Effector memory CD8-positive, alpha-beta T cell (primary cell): ENCODE data around the gene CHST15.

Experiments used
- ATAC-seq: fragments of 150-1000 bp; cut with Tn5 transposase; replicated peaks from 2 replicates; pipeline ENCODE4 v1.10.0; 2021; ENCODE audit warnings: mild to moderate bottlenecking, moderate library complexity
- DNase-seq, 3 experiments: peaks; one replicate each; pipeline ENCODE4 v3.0.0; 2021
- H3K27ac Mint-ChIP-seq, 2 donors: one replicate each; pipeline ENCODE4 v1.8.0; 2022; ENCODE audit warnings: mild to moderate bottlenecking in 2 of 2, mixed read lengths in 2 of 2, moderate library complexity in 2 of 2
- H3K27me3 Mint-ChIP-seq, 2 donors: one replicate each; pipeline ENCODE4 v1.8.0; 2022; ENCODE audit warnings: mixed read lengths in 2 of 2
- H3K36me3 Mint-ChIP-seq: one replicate; pipeline ENCODE4 v1.8.0; 2022; ENCODE audit warnings: mild to moderate bottlenecking, moderate library complexity, mixed read lengths; ENCODE audit not compliant: insufficient read depth
- H3K4me1 Mint-ChIP-seq, 2 donors: one replicate each; pipeline ENCODE4 v1.8.0; 2022; ENCODE audit warnings: low read depth in 2 of 2, mixed read lengths in 2 of 2
- H3K4me3 Mint-ChIP-seq, 2 donors: one replicate each; pipeline ENCODE4 v1.8.0; 2022; ENCODE audit warnings: mild to moderate bottlenecking in 2 of 2, mixed read lengths in 2 of 2, moderate library complexity in 2 of 2
- H3K9me3 Mint-ChIP-seq, 2 donors: one replicate each; pipeline ENCODE4 v1.8.0; 2022; ENCODE audit warnings: mixed read lengths in 2 of 2

The CHST15 gene

GRCh38 chr10:124117833-124118232, 24.4 kb upstream of the CHST15 start:
- Mint-ChIP-seq H3K4me3 (no peak overlapping the region), H3K9me3 (no peaks in the 10 kb centered on the region), H3K36me3 (no peaks in the 10 kb centered on the region), H3K27me3 (peaks cover 7 to 8% of the 10 kb centered on the region in 2 donors), H3K27ac (no peak overlapping the region), H3K4me1 (no peaks in the 10 kb centered on the region)
- ATAC-seq (no peak), DNase-seq (no peak)

GRCh38 chr10:124117511-124117785, 24.1 kb upstream of the CHST15 start:
- Mint-ChIP-seq H3K36me3 (no peaks in the 10 kb centered on the region), H3K4me1 (no peaks in the 10 kb centered on the region), H3K27me3 (peaks cover 10 to 11% of the 10 kb centered on the region in 2 donors), H3K27ac (no peak overlapping the region), H3K4me3 (no peak overlapping the region), H3K9me3 (no peaks in the 10 kb centered on the region)
- ATAC-seq: no peak
- no peak for DNase-seq

- no peaks in the 10 kb centered on the region for H3K9me3 Mint-ChIP-seq
- ATAC-seq (no peak), DNase-seq (no peak)
- peaks cover 15 to 16% of the 10 kb centered on the region in 2 donors for H3K27me3 Mint-ChIP-seq
- H3K27ac Mint-ChIP-seq: no peak overlapping the region
- H3K4me3 Mint-ChIP-seq: no peak overlapping the region
- H3K36me3 Mint-ChIP-seq: no peaks in the 10 kb centered on the region
- H3K4me1 Mint-ChIP-seq: no peaks in the 10 kb centered on the region
Measured at GRCh38 chr10:124116771-124117510, 23.5 kb upstream of the CHST15 start.

- no peak for DNase-seq
- H3K4me3 Mint-ChIP-seq: no peak overlapping the region
- H3K9me3 Mint-ChIP-seq: no peaks in the 10 kb centered on the region
- H3K27me3 Mint-ChIP-seq: peaks cover 21 to 37% of the 10 kb centered on the region in 2 donors
- no peak for ATAC-seq
- H3K4me1 Mint-ChIP-seq: no peaks in the 10 kb centered on the region
- no peak overlapping the region for H3K27ac Mint-ChIP-seq
- no peaks in the 10 kb centered on the region for H3K36me3 Mint-ChIP-seq
Measured at GRCh38 chr10:124114696-124115095, 21.3 kb upstream of the CHST15 start.

- DNase-seq: no peak
- Mint-ChIP-seq H3K9me3 (no peaks in the 10 kb centered on the region), H3K27ac (no peak overlapping the region), H3K4me1 (no peaks in the 10 kb centered on the region), H3K36me3 (no peaks in the 10 kb centered on the region), H3K27me3 (peaks cover 21 to 43% of the 10 kb centered on the region in 2 donors), H3K4me3 (no peak overlapping the region)
- no peak for ATAC-seq
Measured at GRCh38 chr10:124112891-124113580, 19.6 kb upstream of the CHST15 start.

GRCh38 chr10:124110882-124111281, 17.5 kb upstream of the CHST15 start:
- no peak overlapping the region for H3K4me3 Mint-ChIP-seq
- DNase-seq (no peak), ATAC-seq (no peak)
- H3K4me1 Mint-ChIP-seq: no peaks in the 10 kb centered on the region
- no peaks in the 10 kb centered on the region for H3K36me3 Mint-ChIP-seq
- no peak overlapping the region for H3K27ac Mint-ChIP-seq
- H3K9me3 Mint-ChIP-seq: no peaks in the 10 kb centered on the region
- peaks cover 21 to 64% of the 10 kb centered on the region in 2 donors for H3K27me3 Mint-ChIP-seq

- H3K27me3 Mint-ChIP-seq: peaks cover 19 to 55% of the 10 kb centered on the region in 2 donors
- ATAC-seq: no peak
Measured at GRCh38 chr10:124109261-124109660, 15.9 kb upstream of the CHST15 start.

GRCh38 chr10:124107072-124107471, 13.7 kb upstream of the CHST15 start:
- H3K27ac Mint-ChIP-seq: no peak overlapping the region
- DNase-seq (no peak), ATAC-seq (no peak)
- no peak overlapping the region for H3K4me3 Mint-ChIP-seq
- no peaks in the 10 kb centered on the region for H3K9me3 Mint-ChIP-seq
- H3K36me3 Mint-ChIP-seq: no peaks in the 10 kb centered on the region
- H3K4me1 Mint-ChIP-seq: no peaks in the 10 kb centered on the region
- H3K27me3 Mint-ChIP-seq: peaks cover 14 to 59% of the 10 kb centered on the region in 2 donors

More at GRCh38 chr10:124109261-124109660, 15.9 kb upstream of the CHST15 start:
- Mint-ChIP-seq H3K9me3 (no peaks in the 10 kb centered on the region), H3K36me3 (no peaks in the 10 kb centered on the region), H3K4me3 (no peak overlapping the region), H3K27ac (no peak overlapping the region), H3K4me1 (no peaks in the 10 kb centered on the region)
- DNase-seq: no peak

GRCh38 chr10:124106241-124106879, 13.0 kb upstream of the CHST15 start:
- DNase-seq (no peak), ATAC-seq (no peak)
- peaks cover 12 to 54% of the 10 kb centered on the region in 2 donors for H3K27me3 Mint-ChIP-seq
- H3K4me1 Mint-ChIP-seq: no peaks in the 10 kb centered on the region
- no peaks in the 10 kb centered on the region for H3K36me3 Mint-ChIP-seq
- H3K9me3 Mint-ChIP-seq: no peaks in the 10 kb centered on the region
- no peak overlapping the region for H3K4me3 Mint-ChIP-seq
- H3K27ac Mint-ChIP-seq: no peak overlapping the region

- DNase-seq: no peak
- no peaks in the 10 kb centered on the region for H3K9me3 Mint-ChIP-seq
- H3K27me3 Mint-ChIP-seq: peaks cover 7 to 54% of the 10 kb centered on the region in 2 donors
- no peak overlapping the region for H3K27ac Mint-ChIP-seq
- no peak overlapping the region for H3K4me3 Mint-ChIP-seq
- H3K36me3 Mint-ChIP-seq: no peaks in the 10 kb centered on the region
- H3K4me1 Mint-ChIP-seq: no peaks in the 10 kb centered on the region
- no peak for ATAC-seq
Measured at GRCh38 chr10:124105594-124105993, 12.2 kb upstream of the CHST15 start.

GRCh38 chr10:124105045-124105444, 11.6 kb upstream of the CHST15 start:
- ATAC-seq: no peak
- no peaks in the 10 kb centered on the region for H3K4me1 Mint-ChIP-seq
- H3K9me3 Mint-ChIP-seq: no peaks in the 10 kb centered on the region
- H3K27ac Mint-ChIP-seq: no peak overlapping the region
- H3K36me3 Mint-ChIP-seq: no peaks in the 10 kb centered on the region
- peaks cover 7 to 52% of the 10 kb centered on the region in 2 donors for H3K27me3 Mint-ChIP-seq
- DNase-seq: no peak
- no peak overlapping the region for H3K4me3 Mint-ChIP-seq

GRCh38 chr10:124104011-124104627, 10.7 kb upstream of the CHST15 start:
- peaks cover 7 to 56% of the 10 kb centered on the region in 2 donors for H3K27me3 Mint-ChIP-seq
- ATAC-seq: no peak

GRCh38 chr10:124101351-124101750, 8.0 kb upstream of the CHST15 start:
- Mint-ChIP-seq H3K27me3 (peaks cover 7 to 50% of the 10 kb centered on the region in 2 donors), H3K36me3 (no peaks in the 10 kb centered on the region), H3K27ac (no peak overlapping the region), H3K9me3 (no peaks in the 10 kb centered on the region), H3K4me1 (no peaks in the 10 kb centered on the region), H3K4me3 (no peak overlapping the region)
- no peak for ATAC-seq
- DNase-seq: no peak

More at GRCh38 chr10:124104011-124104627, 10.7 kb upstream of the CHST15 start:
- no peaks in the 10 kb centered on the region for H3K9me3 Mint-ChIP-seq
- DNase-seq: no peak
- no peak overlapping the region for H3K4me3 Mint-ChIP-seq
- no peaks in the 10 kb centered on the region for H3K4me1 Mint-ChIP-seq
- H3K36me3 Mint-ChIP-seq: no peaks in the 10 kb centered on the region
- H3K27ac Mint-ChIP-seq: no peak overlapping the region
